Measurements from ENCODE around the gene TFB2M.

Gene TFB2M

GRCh38 chr1:246554201-246554600, 11.9 kb downstream of the TFB2M start:
- no peak for DNase-seq (ENCODE audit: low read depth)

GRCh38 chr1:246552110-246552509, 14.0 kb downstream of the TFB2M start:
- DNase-seq (ENCODE audit: low read depth) = no peak

GRCh38 chr1:246550402-246550801, 15.7 kb downstream of the TFB2M start:
- DNase-seq (ENCODE audit: low read depth) = no peak

GRCh38 chr1:246549665-246550064, 16.4 kb downstream of the TFB2M start:
- DNase-seq (ENCODE audit: low read depth) = no peak

GRCh38 chr1:246544001-246544400, 22.1 kb downstream of the TFB2M start:
- no peak for DNase-seq (ENCODE audit: low read depth)

GRCh38 chr1:246540738-246541491, 25.1 kb downstream of the TFB2M start:
- DNase-seq (ENCODE audit: low read depth) = no peak

GRCh38 chr1:246537887-246538286, 28.2 kb downstream of the TFB2M start:
- DNase-seq (ENCODE audit: low read depth) = no peak

GRCh38 chr1:246537441-246537840, 28.6 kb downstream of the TFB2M start:
- DNase-seq (ENCODE audit: low read depth) = no peak

- DNase-seq (ENCODE audit: low read depth) = no peak
Measured at GRCh38 chr1:246534114-246534513, 31.9 kb downstream of the TFB2M start.

GRCh38 chr1:246533371-246533905, 32.6 kb downstream of the TFB2M start:
- DNase-seq (ENCODE audit: low read depth) = no peak

- no peak for DNase-seq (ENCODE audit: low read depth)
Measured at GRCh38 chr1:246532519-246532918, 33.5 kb downstream of the TFB2M start.

GRCh38 chr1:246530482-246530881, 35.6 kb downstream of the TFB2M start:
- no peak for DNase-seq (ENCODE audit: low read depth)

- DNase-seq (ENCODE audit: low read depth) = no peak
Measured at GRCh38 chr1:246528933-246529731, 36.9 kb downstream of the TFB2M start.

GRCh38 chr1:246527402-246528088, 38.5 kb downstream of the TFB2M start:
- no peak for DNase-seq (ENCODE audit: low read depth)

- no peak for DNase-seq (ENCODE audit: low read depth)
Measured at GRCh38 chr1:246526915-246527314, 39.1 kb downstream of the TFB2M start.

- DNase-seq (ENCODE audit: low read depth) = no peak
Measured at GRCh38 chr1:246526380-246526779, 39.7 kb downstream of the TFB2M start.

GRCh38 chr1:246519514-246519913, 46.5 kb downstream of the TFB2M start:
- DNase-seq (ENCODE audit: low read depth) = no peak

GRCh38 chr1:246518456-246519205, 47.4 kb downstream of the TFB2M start:
- DNase-seq (ENCODE audit: low read depth) = no peak

GRCh38 chr1:246517391-246517790, 48.7 kb downstream of the TFB2M start:
- no peak for DNase-seq (ENCODE audit: low read depth)

- DNase-seq (ENCODE audit: low read depth) = no peak
Measured at GRCh38 chr1:246516126-246516525, 49.9 kb downstream of the TFB2M start.

GRCh38 chr1:246515390-246516005, 50.6 kb downstream of the TFB2M start:
- no peak for DNase-seq (ENCODE audit: low read depth)

Data from T follicular helper cell (primary cell).